HG03175 (cell line): ENCODE results near the gene COA1.
"Not testable (repeated sequence)": the region's sequence is repeated elsewhere in the genome, so short reads cannot be mapped to it uniquely, and the experiment has no call there.

Source experiments
- ATAC-seq: cut with Tn5 transposase; IDR thresholded peaks from one replicate; pipeline ENCODE4 v1.9.1; 2021; ENCODE audit warnings: mild to moderate bottlenecking, moderate library complexity; ENCODE audit not compliant: unreplicated experiment

Gene COA1

GRCh38 chr7:43609097-43609496 lies 120.2 kb downstream of the COA1 start:
- no peak for ATAC-seq

- no peak for ATAC-seq
Observed at GRCh38 chr7:43604251-43604650, 125.1 kb downstream of the COA1 start.

- no peak for ATAC-seq
Observed at GRCh38 chr7:43602256-43602655, 127.1 kb downstream of the COA1 start.

- no peak for ATAC-seq
Observed at GRCh38 chr7:43600056-43600455, 129.3 kb downstream of the COA1 start.

GRCh38 chr7:43596426-43596825 lies 132.9 kb downstream of the COA1 start:
- not testable (repeated sequence) for ATAC-seq

GRCh38 chr7:43594020-43594419 lies 135.3 kb downstream of the COA1 start:
- no peak for ATAC-seq

- no peak for ATAC-seq
Observed at GRCh38 chr7:43593010-43593409, 136.3 kb downstream of the COA1 start.

GRCh38 chr7:43592326-43592725 lies 137.0 kb downstream of the COA1 start:
- ATAC-seq, result no peak

- no peak for ATAC-seq
Observed at GRCh38 chr7:43591558-43592180, 137.7 kb downstream of the COA1 start.

- ATAC-seq, result peak; percentile 84
Observed at GRCh38 chr7:43590862-43591557, 138.3 kb downstream of the COA1 start.

- ATAC-seq, result no peak
Observed at GRCh38 chr7:43589728-43590127, 139.6 kb downstream of the COA1 start.
